Muscle of arm (tissue), 12 donors: ENCODE data around the gene NRP2. TPM values are rescaled to one million over a fixed set of nuclear protein-coding genes. Genes with fewer than 3 reads are reported as not detected.

Experiments used
- DNase-seq: peaks from one replicate; pipeline ENCODE4 v3.0.0-alpha.2; 2013
- polyA plus RNA-seq, 12 donors: library from polyadenylated mRNA; unstranded; fragments of 120-200 nt; gene quantifications; one replicate each; pipeline ENCODE4 v1.2.1, GENCODE V29; 2013; ENCODE audit not compliant: insufficient read length in 12 of 12

NRP2 gene
- polyA plus RNA-seq, 12 donors, result 9.5 to 68.2 (median 16.0) TPM; not detected in 1

GRCh38 chr2:205730191-205730590, 47.9 kb downstream of the NRP2 start:
- no peak for DNase-seq

DNA sequence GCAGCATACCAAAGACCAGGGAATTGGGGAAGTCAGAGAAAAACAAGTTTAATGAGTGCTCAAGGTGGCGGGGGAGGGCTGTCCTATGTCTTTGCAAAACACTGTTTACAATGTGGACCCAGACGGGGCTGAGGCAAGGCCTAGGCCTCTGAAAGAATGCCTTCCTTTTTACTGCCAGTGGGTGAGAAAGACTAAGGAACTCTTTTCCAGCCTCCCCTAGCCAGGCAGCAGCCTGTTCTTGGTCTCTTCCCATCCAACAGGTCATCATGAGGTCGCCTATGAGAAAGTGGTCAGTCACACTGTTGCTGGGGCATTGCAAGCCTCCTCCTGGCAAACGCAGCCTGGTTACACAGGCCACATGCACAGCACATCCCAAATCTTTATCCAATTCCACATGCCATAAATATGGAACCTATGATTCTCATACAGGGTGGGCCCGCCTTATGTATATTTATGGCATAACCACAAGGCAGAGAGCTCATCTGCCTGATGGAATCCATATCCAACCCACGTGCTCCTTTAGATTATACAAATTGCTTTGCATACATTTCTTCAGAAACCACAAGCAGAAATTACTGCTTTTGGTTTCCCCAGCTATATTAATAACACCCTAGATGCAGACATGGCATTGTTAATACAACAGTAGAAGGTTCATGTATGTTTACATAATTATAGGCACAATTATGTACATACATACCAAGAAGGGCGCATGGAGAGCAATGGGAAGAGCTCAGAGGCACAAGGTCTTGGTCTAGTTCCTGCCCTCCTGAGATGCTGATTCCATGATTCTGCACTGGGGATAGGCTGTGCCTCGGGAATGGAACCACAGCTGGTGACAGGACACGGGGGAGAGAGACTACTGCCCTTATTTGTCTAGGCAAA, 48.6 kb downstream of the NRP2 start:
- no peak for DNase-seq

- DNase-seq, result no peak
Observed at GRCh38 chr2:205731583-205731981, 49.3 kb downstream of the NRP2 start.

- DNase-seq, result no peak
Observed at GRCh38 chr2:205732314-205732713, 50.0 kb downstream of the NRP2 start.

DNA sequence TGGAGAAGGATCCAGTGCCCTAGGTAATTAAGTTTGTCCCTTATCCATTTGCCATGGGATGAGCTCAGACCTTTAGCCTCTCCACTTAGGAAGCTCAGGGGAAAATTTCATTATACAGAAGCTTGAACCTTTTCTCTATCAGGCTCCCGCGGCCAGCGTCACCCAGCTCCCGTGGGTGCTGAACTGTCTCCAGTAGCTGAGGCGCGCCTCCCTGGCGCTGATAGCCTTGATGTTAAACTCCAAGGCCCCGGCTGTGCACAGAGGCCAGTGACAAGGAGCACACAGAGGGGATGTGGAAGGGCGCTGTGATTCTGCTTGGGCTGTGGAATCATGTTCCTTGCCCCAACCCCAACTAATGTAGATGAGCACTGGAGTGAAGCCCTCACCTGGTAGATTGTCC, 50.8 kb downstream of the NRP2 start:
- DNase-seq, result no peak

DNA sequence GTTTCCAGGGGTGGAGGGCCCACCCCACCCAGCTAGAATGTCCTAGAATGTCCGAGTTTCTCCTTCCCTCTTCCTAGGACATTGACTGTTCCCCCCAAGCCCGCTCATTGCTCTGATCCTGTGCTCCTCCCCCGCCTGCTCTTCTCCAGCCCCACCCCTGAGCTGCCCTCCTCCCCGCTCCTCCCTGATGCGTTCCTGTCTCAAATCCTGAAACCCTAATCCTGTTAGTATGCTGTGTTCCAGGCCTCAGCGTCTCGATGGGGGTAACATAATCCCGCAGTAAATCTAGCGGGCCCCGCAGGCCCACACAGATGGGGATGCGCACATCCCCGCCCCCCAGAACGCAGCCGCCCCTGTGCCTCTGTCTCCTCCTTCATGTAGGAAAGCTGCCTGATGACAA, 51.3 kb downstream of the NRP2 start:
- DNase-seq, result no peak

GRCh38 chr2:205734436-205735037, 52.2 kb downstream of the NRP2 start:
- no peak for DNase-seq

GRCh38 chr2:205738117-205738968, 56.0 kb downstream of the NRP2 start:
- DNase-seq, result no peak

GRCh38 chr2:205739620-205740019, 57.3 kb downstream of the NRP2 start:
- DNase-seq, result no peak

GRCh38 chr2:205740381-205740780, 58.1 kb downstream of the NRP2 start:
- DNase-seq, result no peak

GRCh38 chr2:205741256-205741978, 59.1 kb downstream of the NRP2 start:
- DNase-seq, result no peak

DNA sequence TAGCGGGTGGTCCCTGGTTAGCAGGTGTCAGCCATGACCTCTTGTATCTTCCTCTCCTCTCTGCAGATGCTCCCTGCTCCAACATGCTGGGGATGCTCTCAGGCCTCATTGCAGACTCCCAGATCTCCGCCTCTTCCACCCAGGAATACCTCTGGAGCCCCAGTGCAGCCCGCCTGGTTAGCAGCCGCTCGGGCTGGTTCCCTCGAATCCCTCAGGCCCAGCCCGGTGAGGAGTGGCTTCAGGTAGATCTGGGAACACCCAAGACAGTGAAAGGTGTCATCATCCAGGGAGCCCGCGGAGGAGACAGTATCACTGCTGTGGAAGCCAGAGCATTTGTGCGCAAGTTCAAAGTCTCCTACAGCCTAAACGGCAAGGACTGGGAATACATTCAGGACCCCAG, 60.8 kb downstream of the NRP2 start:
- no peak for DNase-seq

- DNase-seq, result no peak
Observed at GRCh38 chr2:205744074-205744591, 61.8 kb downstream of the NRP2 start.

DNA sequence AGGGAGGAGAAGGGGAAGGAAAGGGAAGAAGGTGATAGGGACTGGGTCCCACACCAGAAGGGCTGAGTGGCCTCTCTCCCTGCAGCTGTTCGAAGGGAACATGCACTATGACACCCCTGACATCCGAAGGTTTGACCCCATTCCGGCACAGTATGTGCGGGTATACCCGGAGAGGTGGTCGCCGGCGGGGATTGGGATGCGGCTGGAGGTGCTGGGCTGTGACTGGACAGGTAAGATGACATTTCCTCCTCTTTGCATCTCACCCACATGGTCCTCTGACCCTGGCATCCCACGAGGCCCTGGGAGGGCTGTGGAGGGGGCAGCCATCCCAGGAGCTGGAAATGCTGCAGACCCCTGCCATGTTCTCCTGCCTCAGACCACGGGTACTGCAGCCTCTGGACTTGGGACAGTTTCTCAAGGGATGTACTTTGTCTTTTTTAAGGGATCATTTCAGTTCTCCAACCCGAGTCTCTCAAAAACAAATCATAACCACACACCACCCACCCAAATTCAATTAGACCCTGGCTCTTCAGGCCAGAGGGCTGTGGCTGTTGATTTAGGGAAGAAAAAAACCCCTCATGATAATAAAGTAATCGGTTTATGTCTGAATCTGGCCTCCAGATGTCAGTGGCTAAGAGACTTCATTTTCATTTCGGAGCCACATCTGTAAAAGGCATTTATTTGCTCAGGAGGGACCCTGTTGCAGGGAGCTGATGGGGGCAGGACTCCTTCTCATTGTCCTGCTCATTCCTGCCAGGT, 63.5 kb downstream of the NRP2 start:
- DNase-seq, result no peak

GRCh38 chr2:205746420-205746785, 64.1 kb downstream of the NRP2 start:
- DNase-seq, result no peak

DNA sequence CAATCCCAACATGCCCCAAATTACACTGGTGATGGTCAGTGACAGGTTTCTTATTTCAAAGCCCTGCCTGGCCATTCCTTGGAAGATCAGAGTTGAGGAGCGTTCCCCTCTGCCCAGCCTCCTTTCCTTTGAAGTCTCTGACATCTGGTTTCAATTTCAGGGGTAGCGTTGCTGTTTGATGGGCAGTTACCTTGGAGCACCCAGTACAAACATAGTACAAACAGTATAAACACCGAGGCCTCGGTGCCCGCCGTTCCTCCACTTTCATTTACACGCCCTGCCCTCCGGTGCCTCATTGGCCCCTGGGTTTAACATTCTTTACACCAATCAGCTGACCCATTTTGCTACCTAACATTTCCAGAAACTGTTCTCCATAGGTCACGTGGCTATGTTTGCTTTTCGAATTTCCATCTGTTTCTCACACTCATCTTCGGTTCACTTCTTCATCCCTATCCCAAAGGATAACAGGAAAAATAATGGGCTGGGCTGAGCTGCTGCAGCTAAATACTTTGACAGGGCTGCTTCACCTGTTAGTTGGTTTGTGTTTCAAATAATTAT, 65.6 kb downstream of the NRP2 start:
- no peak for DNase-seq

DNA sequence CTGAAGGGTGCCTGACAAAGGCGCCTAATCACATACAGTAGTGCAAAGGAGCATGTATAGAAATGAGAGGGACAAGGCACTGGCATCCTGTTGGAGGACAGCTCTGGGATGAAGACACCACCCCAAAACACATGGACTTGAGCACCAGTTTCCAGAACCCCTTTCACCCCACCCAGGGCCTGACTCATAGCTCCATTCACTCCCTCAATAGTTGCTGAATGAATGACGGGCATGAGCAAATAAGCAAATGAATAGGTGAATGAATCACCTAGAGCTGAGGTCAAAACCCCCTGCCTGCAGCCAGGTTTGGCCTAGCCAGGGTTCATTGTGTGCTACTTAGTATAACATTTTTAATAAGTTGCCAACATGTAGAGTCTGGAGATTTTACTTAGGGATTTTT, 66.3 kb downstream of the NRP2 start:
- DNase-seq, result no peak

DNA sequence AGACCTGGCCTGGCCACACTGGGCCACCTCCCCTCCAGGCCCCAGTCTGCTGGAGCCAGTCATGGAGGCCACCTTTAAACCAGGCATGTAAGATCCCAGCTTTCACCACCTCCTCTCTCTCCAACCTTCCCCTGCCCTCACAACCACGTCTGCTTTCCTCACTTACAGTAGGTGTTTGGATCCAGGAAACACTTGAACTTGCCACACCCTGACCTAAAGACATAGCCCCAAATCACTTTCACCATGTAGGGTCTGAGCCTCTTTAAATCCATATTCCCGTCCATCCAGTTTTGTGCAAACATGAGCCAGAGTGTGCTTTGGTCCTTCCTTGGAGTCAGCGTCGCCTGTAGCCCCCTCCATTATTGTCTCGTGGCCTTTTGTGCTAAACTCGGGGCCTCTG, 66.8 kb downstream of the NRP2 start:
- no peak for DNase-seq

DNA sequence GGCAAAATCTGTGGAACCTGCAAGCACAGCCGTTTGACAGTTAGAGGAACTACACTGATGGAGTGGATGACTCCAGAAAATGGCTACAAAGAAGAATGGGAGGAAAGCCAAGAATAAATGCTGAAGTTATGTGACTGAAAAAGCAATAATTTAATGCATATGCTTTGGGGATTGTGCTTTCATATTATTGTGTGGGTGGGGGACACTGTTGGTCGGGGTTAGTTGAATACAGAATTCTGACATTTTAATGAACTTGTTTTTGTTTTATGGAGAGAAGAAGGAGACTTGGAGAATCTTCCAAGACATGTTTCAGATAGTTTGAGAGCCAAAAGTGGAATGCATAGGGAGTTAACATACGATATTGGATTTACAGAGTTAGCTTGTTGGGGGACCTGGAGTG, 68.5 kb downstream of the NRP2 start:
- no peak for DNase-seq

GRCh38 chr2:205751569-205752031, 69.3 kb downstream of the NRP2 start:
- no peak for DNase-seq
